WTC11 (cell line): Measurements from ENCODE around the gene POU2F1. TPM values are rescaled to one million over a fixed set of nuclear protein-coding genes. Genes with fewer than 3 reads are reported as not detected.

Experiments used
- ATAC-seq: fragments of 200-7000 bp; cut with Tn5 transposase; 2 replicates; pipeline ENCODE4 v1.10.0; 2021; ENCODE audit warnings: mild to moderate bottlenecking, moderate library complexity
- CTCF ChIA-PET: fragments of 300-600 bp; sonication (Branson Sonifier 250); formaldehyde crosslinking; loops from one replicate; lab custom pipeline; 2021; ENCODE audit warnings: antibody characterized with exemption; lab: Charles Lee
- POLR2A ChIA-PET: fragments of 350-600 bp; sonication (Branson Sonifier 250); formaldehyde crosslinking; loops from one replicate; lab custom pipeline; 2021; ENCODE audit warnings: antibody characterized with exemption; lab: Charles Lee
- DNase-seq: peaks from one replicate; pipeline ENCODE4 v3.0.0; 2021; ENCODE audit warnings: low spot score
- H3K27ac Mint-ChIP-seq: 2 replicates; pipeline ENCODE4 v1.8.0; 2021; ENCODE audit warnings: mixed read lengths
- H3K27me3 Mint-ChIP-seq: 2 replicates; pipeline ENCODE4 v1.8.0; 2021; ENCODE audit warnings: low read depth, mild to moderate bottlenecking, moderate library complexity, mixed read lengths
- H3K36me3 Mint-ChIP-seq: 2 replicates; pipeline ENCODE4 v1.8.0; 2021; ENCODE audit warnings: mixed read lengths
- H3K4me1 Mint-ChIP-seq: 2 replicates; pipeline ENCODE4 v1.8.0; 2022; ENCODE audit warnings: mixed read lengths
- H3K4me3 Mint-ChIP-seq: 2 replicates; pipeline ENCODE4 v1.8.0; 2021; ENCODE audit warnings: mild to moderate bottlenecking, moderate library complexity, mixed read lengths
- H3K9me3 Mint-ChIP-seq: 2 replicates; pipeline ENCODE4 v1.8.0; 2021; ENCODE audit warnings: mixed read lengths
- AFF4 ChIP-seq: sonication (generic); formaldehyde crosslinking; IDR thresholded peaks from 2 replicates; pipeline ENCODE4 v1.8.1; 2023; ENCODE audit warnings: mild to moderate bottlenecking, missing genetic modification reagents, borderline replicate concordance
- AR ChIP-seq: fragments of 250-450 bp; sonication (Bioruptor Pico); IDR thresholded peaks from 2 replicates; pipeline ENCODE4 v1.9.0; 2021; ENCODE audit warnings: mild to moderate bottlenecking
- CBFB ChIP-seq: sonication (generic); formaldehyde crosslinking; IDR thresholded peaks from 2 replicates; pipeline ENCODE4 v1.8.1; 2022; ENCODE audit warnings: mild to moderate bottlenecking, low read depth, missing genetic modification reagents
- CREB1 ChIP-seq: sonication (generic); formaldehyde crosslinking; IDR thresholded peaks from 2 replicates; pipeline ENCODE4 v1.8.0; 2023; ENCODE audit warnings: mild to moderate bottlenecking, missing genetic modification reagents
- CREM ChIP-seq: sonication (generic); formaldehyde crosslinking; IDR thresholded peaks from 2 replicates; pipeline ENCODE4 v1.8.1; 2022; ENCODE audit warnings: mild to moderate bottlenecking, missing genetic modification reagents, moderate library complexity
- E2F1 ChIP-seq: sonication (generic); formaldehyde crosslinking; IDR thresholded peaks from 2 replicates; pipeline ENCODE4 v1.8.0; 2022; ENCODE audit warnings: mild to moderate bottlenecking, missing genetic modification reagents
- ETV6 ChIP-seq: sonication (generic); formaldehyde crosslinking; IDR thresholded peaks from 2 replicates; pipeline ENCODE4 v1.8.1; 2022; ENCODE audit warnings: mild to moderate bottlenecking, missing genetic modification reagents
- HMGA2 ChIP-seq: fragments of 250-450 bp; sonication (Bioruptor Pico); IDR thresholded peaks from 2 replicates; pipeline ENCODE4 v1.4.0; 2021; ENCODE audit warnings: mild to moderate bottlenecking, moderate library complexity
- NFE2L1 ChIP-seq: sonication (generic); formaldehyde crosslinking; IDR thresholded peaks from 2 replicates; pipeline ENCODE4 v1.8.1; 2023; ENCODE audit warnings: missing genetic modification reagents
- NR2C2 ChIP-seq: sonication (generic); formaldehyde crosslinking; IDR thresholded peaks from 2 replicates; pipeline ENCODE4 v1.8.0; 2022; ENCODE audit warnings: mild to moderate bottlenecking, missing genetic modification reagents
- SP1 ChIP-seq: sonication (generic); formaldehyde crosslinking; conservative IDR thresholded peaks from 2 replicates; pipeline ENCODE4 v1.8.1; 2022; ENCODE audit warnings: missing genetic modification reagents
- ZNF232 ChIP-seq: sonication (generic); formaldehyde crosslinking; IDR thresholded peaks from 2 replicates; pipeline ENCODE4 v1.8.0; 2022; ENCODE audit warnings: mild to moderate bottlenecking, missing genetic modification reagents
- ZNF396 ChIP-seq: fragments of 250-450 bp; sonication (Bioruptor Pico); IDR thresholded peaks from 2 replicates; pipeline ENCODE4 v1.8.0; 2021; ENCODE audit warnings: mild to moderate bottlenecking, moderate library complexity, borderline replicate concordance
- ZNF416 ChIP-seq: fragments of 250-450 bp; sonication (Bioruptor Pico); IDR thresholded peaks from 2 replicates; pipeline ENCODE4 v1.9.0; 2021; ENCODE audit warnings: mild to moderate bottlenecking, inconsistent platforms
- ZNF425 ChIP-seq: fragments of 250-450 bp; sonication (Bioruptor Pico); conservative IDR thresholded peaks from 2 replicates; pipeline ENCODE4 v1.9.0; 2021; ENCODE audit warnings: mild to moderate bottlenecking
- ZNF532 ChIP-seq: fragments of 250-450 bp; sonication (Bioruptor Pico); IDR thresholded peaks from 2 replicates; pipeline ENCODE4 v1.9.0; 2021; ENCODE audit warnings: mild to moderate bottlenecking, borderline replicate concordance
- total RNA-seq: library from RNA; stranded (reverse); gene quantifications from 3 replicates; pipeline ENCODE4 v1.2.3, GENCODE V29; 2021

Gene POU2F1
- total RNA-seq, 1 experiment from 2014 or later, result 51.3 TPM

- TF ChIP-seq ZNF425 (CRISPR knock-in tag) (no peak), CREB1 (CRISPR knock-in tag) (no peak), SP1 (no peak), NFE2L1 (CRISPR knock-in tag) (no peak)
These were observed 136.6 kb downstream of the POU2F1 start (continued) for GRCh38 chr1:167357305-167357704.

- no peaks in the 10 kb centered on the region for H3K27me3 Mint-ChIP-seq
- H3K9me3 Mint-ChIP-seq, result peaks cover 13% of the 10 kb centered on the region
- H3K36me3 Mint-ChIP-seq, result peaks cover 6% of the 10 kb centered on the region
- H3K4me3 Mint-ChIP-seq, result no peak overlapping the region
- no peak overlapping the region for H3K27ac Mint-ChIP-seq
- TF ChIP-seq AR (CRISPR knock-in tag) (no peak), E2F1 (CRISPR knock-in tag) (no peak), ZNF396 (CRISPR knock-in tag) (no peak), CBFB (CRISPR knock-in tag) (no peak), NR2C2 (CRISPR knock-in tag) (no peak), HMGA2 (no peak), ZNF532 (CRISPR knock-in tag) (no peak), ZNF232 (CRISPR knock-in tag) (no peak), CREM (CRISPR knock-in tag) (no peak), ZNF416 (no peak), AFF4 (no peak), ETV6 (CRISPR knock-in tag) (no peak)
- peaks cover 27% of the 10 kb centered on the region for H3K4me1 Mint-ChIP-seq
- ATAC-seq (no peak), DNase-seq (no peak)
- CTCF ChIA-PET, result interaction anchor here (0.6 kb wide), 1 partner anchor 14 kb away, joined by 4 read pairs; no protein-coding TSS in a partner anchor
- POLR2A ChIA-PET, result no interaction called here
These were observed 138.6 kb downstream of the POU2F1 start for GRCh38 chr1:167359295-167359694.
